Measurements from ENCODE around the gene SLC12A8. TPM values are rescaled to one million over a fixed set of nuclear protein-coding genes. Genes with fewer than 3 reads are reported as not detected.

The SLC12A8 gene
- total and polyA plus RNA-seq, 12 donors: 1.0 to 5.9 (median 1.8) TPM

- 31 to 50% (median 39%) methylated on average over 2 to 4 of the region's 4 CpGs for WGBS, 4 donors
- peak overlapping the region in 2 of 5 donors; percentile 41 to 60 for H3K27ac ChIP-seq
- no peak overlapping the region for H3K4me3 ChIP-seq
- intact Hi-C loops (cut with DNase I): no loop called here
- peaks cover 23 to 44% of the 10 kb centered on the region in 2 donors for H3K4me1 ChIP-seq (replicated peaks in 1 of 2)
- no peaks in the 10 kb centered on the region for H3K36me3 ChIP-seq (replicated peaks in 1 of 2)
- TF ChIP-seq POLR2A (IDR thresholded peaks at IDR 0.05): no peak
- TF ChIP-seq CTCF (IDR thresholded peaks at IDR 0.05): no peak
- H3K27me3 ChIP-seq: no peaks in the 10 kb centered on the region
- DNase-seq: peak in 3 of 7 donors; percentile 30 to 51 (median 40)
- H3K9me3 ChIP-seq (replicated peaks in 1 of 3): no peaks in the 10 kb centered on the region
These were observed 94.8 kb downstream of the SLC12A8 start for GRCh38 chr3:125117631-125118191.

- DNase-seq: peak in 6 of 7 donors; percentile 54 to 74 (median 70)
- Histone ChIP-seq H3K4me3 (no peak overlapping the region), H3K4me1 (replicated peaks in 1 of 2) (peaks cover 23 to 44% of the 10 kb centered on the region in 2 donors), H3K27ac (peak overlapping the region in 3 of 5 donors; percentile 19 to 77 (median 60)), H3K9me3 (replicated peaks in 1 of 3) (no peaks in the 10 kb centered on the region), H3K36me3 (replicated peaks in 1 of 2) (no peaks in the 10 kb centered on the region), H3K27me3 (no peaks in the 10 kb centered on the region)
- intact Hi-C loops (cut with DNase I): no loop called here
- WGBS, 4 donors: 57 to 59% (median 58%) methylated on average over 6 of the region's 6 CpGs
- TF ChIP-seq CTCF (IDR thresholded peaks at IDR 0.05) (no peak), POLR2A (IDR thresholded peaks at IDR 0.05) (no peak)
These were observed 96.1 kb downstream of the SLC12A8 start for GRCh38 chr3:125116311-125117080.

- no peaks in the 10 kb centered on the region for H3K36me3 ChIP-seq (replicated peaks in 1 of 2)
- DNase-seq: peak in 1 of 7 donors; percentile 46
- H3K27ac ChIP-seq: peak overlapping the region in 1 of 5 donors; percentile 77
- no peaks in the 10 kb centered on the region for H3K9me3 ChIP-seq (replicated peaks in 1 of 3)
- no peaks in the 10 kb centered on the region for H3K27me3 ChIP-seq
- no peak overlapping the region for H3K4me3 ChIP-seq
- intact Hi-C loops (cut with DNase I): no loop called here
- H3K4me1 ChIP-seq (replicated peaks in 1 of 2): peaks cover 23 to 44% of the 10 kb centered on the region in 2 donors
- 60 to 74% (median 67%) methylated on average over 9 of the region's 9 CpGs for WGBS, 4 donors
- TF ChIP-seq CTCF (IDR thresholded peaks at IDR 0.05) (no peak), POLR2A (IDR thresholded peaks at IDR 0.05) (no peak)
These were observed 96.9 kb downstream of the SLC12A8 start for GRCh38 chr3:125115640-125116039.

GRCh38 chr3:125112981-125113380 is 99.6 kb downstream of the SLC12A8 start:
- intact Hi-C loops (cut with DNase I): no loop called here
- no peak for DNase-seq
- H3K27me3 ChIP-seq: no peaks in the 10 kb centered on the region
- no peak overlapping the region for H3K4me3 ChIP-seq
- H3K4me1 ChIP-seq (replicated peaks in 1 of 2): peaks cover 15 to 22% of the 10 kb centered on the region in 2 donors
- no peaks in the 10 kb centered on the region for H3K9me3 ChIP-seq (replicated peaks in 1 of 3)
- no peaks in the 10 kb centered on the region for H3K36me3 ChIP-seq (replicated peaks in 1 of 2)
- 75 to 87% (median 80%) methylated on average over 1 of the region's 1 CpG for WGBS, 4 donors
- no peak for TF ChIP-seq CTCF (IDR thresholded peaks at IDR 0.05)
- no peak for TF ChIP-seq POLR2A (IDR thresholded peaks at IDR 0.05)
- no peak overlapping the region for H3K27ac ChIP-seq

Measured in adrenal gland (tissue), 12 donors.